Tibial nerve (tissue), 3 donors: Measurements from ENCODE around the gene ASIC3.

ENCODE experiments used
- CTCF ChIP-seq, 5 experiments: fragments of 200-600 bp in 3 of 5; fragments of 450-650 bp in 2 of 5; sonication (generic) in 3 of 5; IDR thresholded peaks; one replicate each; pipeline ENCODE4 v1.5.1; 2016 to 2019; ENCODE audit warnings: antibody characterized with exemption in 5 of 5, mild to moderate bottlenecking in 3 of 5, moderate library complexity in 2 of 5
- POLR2A ChIP-seq, 2 donors: fragments of 450-650 bp; IDR thresholded peaks; one replicate each; pipeline ENCODE4 v1.6.1; 2017; ENCODE audit warnings: antibody characterized with exemption in 2 of 2, mild to moderate bottlenecking in 2 of 2, moderate library complexity in 2 of 2

GRCh38 chr7:151085691-151086620, 37.6 kb downstream of the ASIC3 start, which contains the start of gene AGAP3:
- TF ChIP-seq CTCF (IDR thresholded peaks at IDR 0.05) (peak in 1 of 5 experiments; percentile 20), POLR2A (IDR thresholded peaks at IDR 0.05) (peak; percentile 66 to 73)
